Hepatocyte (in vitro differentiated cells): ENCODE measurements around the gene MLLT1.

ENCODE experiments used
- CTCF ChIP-seq: fragments of 200-600 bp; sonication (generic); IDR thresholded peaks from 2 replicates; pipeline ENCODE4 v1.5.1; 2016; ENCODE audit warnings: antibody characterized with exemption, mild to moderate bottlenecking; ENCODE audit not compliant: poor library complexity
- EZH2 ChIP-seq: fragments of 200-600 bp; sonication (generic); IDR thresholded peaks from 2 replicates; pipeline ENCODE4 v1.6.1; 2016; ENCODE audit warnings: antibody characterized with exemption, mild to moderate bottlenecking, borderline replicate concordance
- EZH2phosphoT487 ChIP-seq: fragments of 200-600 bp; sonication (generic); IDR thresholded peaks from one replicate; pipeline ENCODE4 v1.6.1; 2018; ENCODE audit warnings: antibody characterized with exemption, mild to moderate bottlenecking, low read depth, moderate library complexity; ENCODE audit not compliant: unreplicated experiment, severe bottlenecking

- no peak for TF ChIP-seq CTCF
- TF ChIP-seq EZH2, result no peak
- no peak for TF ChIP-seq EZH2phosphoT487
Observed at GRCh38 chr19:6288737-6289136, 9.0 kb upstream of the MLLT1 start.
